ENCODE data around the gene ULK1.
"Not testable (repeated sequence)": the region's sequence is repeated elsewhere in the genome, so short reads cannot be mapped to it uniquely, and the experiment has no call there.

The ULK1 gene

GRCh38 chr12:131959641-131960589, 65.5 kb downstream of the ULK1 start:
- H3K4me3 ChIP-seq (ENCODE audit: low read depth, low read length) = no peak overlapping the region
- no peak for TF ChIP-seq CTCF (IDR thresholded peaks at IDR 0.05; ENCODE audit: low read depth, low read length)

- not testable (repeated sequence) for H3K4me3 ChIP-seq (ENCODE audit: low read depth, low read length)
Measured at GRCh38 chr12:131960590-131961325, 66.3 kb downstream of the ULK1 start.

- not testable (repeated sequence) for H3K4me3 ChIP-seq (ENCODE audit: low read depth, low read length)
Measured at GRCh38 chr12:131961328-131961727, 66.9 kb downstream of the ULK1 start.

GRCh38 chr12:131962069-131962468, 67.6 kb downstream of the ULK1 start:
- H3K4me3 ChIP-seq (ENCODE audit: low read depth, low read length) = no peak overlapping the region
- TF ChIP-seq CTCF (IDR thresholded peaks at IDR 0.05; ENCODE audit: low read depth, low read length) = no peak

GRCh38 chr12:131963381-131963780, 69.0 kb downstream of the ULK1 start:
- no peak overlapping the region for H3K4me3 ChIP-seq (ENCODE audit: low read depth, low read length)
- TF ChIP-seq CTCF (IDR thresholded peaks at IDR 0.05; ENCODE audit: low read depth, low read length) = no peak

- no peak overlapping the region for H3K4me3 ChIP-seq (ENCODE audit: low read depth, low read length)
- TF ChIP-seq CTCF (IDR thresholded peaks at IDR 0.05; ENCODE audit: low read depth, low read length) = no peak
Measured at GRCh38 chr12:131965073-131965472, 70.7 kb downstream of the ULK1 start.

GRCh38 chr12:131971226-131971625, 76.8 kb downstream of the ULK1 start:
- no peak for TF ChIP-seq CTCF (IDR thresholded peaks at IDR 0.05; ENCODE audit: low read depth, low read length)
- no peak overlapping the region for H3K4me3 ChIP-seq (ENCODE audit: low read depth, low read length)

Measured in WI38 (cell line).